ENCODE measurements around the gene FCHSD2.

DNA sequence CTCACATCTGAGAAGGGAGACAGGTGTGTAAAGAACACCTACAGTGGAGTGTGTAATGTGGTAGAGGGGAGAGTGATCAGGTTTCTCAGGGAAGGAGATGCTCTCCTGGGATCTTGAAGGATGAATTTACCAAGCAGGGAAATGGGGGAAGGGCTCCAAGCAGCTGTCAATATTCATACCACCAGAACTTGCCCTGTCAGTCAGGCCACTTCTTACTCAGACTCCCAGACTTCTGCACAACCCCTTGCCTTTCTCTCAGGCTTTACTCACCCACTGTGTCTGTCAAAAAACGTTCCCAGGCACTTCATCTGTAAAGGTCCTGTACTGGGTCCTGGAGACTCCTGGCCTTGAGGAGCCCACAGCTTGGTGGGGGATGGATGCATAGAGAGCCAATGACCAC, 14.0 kb upstream of the FCHSD2 start:
- TF ChIP-seq, protein P1, sequence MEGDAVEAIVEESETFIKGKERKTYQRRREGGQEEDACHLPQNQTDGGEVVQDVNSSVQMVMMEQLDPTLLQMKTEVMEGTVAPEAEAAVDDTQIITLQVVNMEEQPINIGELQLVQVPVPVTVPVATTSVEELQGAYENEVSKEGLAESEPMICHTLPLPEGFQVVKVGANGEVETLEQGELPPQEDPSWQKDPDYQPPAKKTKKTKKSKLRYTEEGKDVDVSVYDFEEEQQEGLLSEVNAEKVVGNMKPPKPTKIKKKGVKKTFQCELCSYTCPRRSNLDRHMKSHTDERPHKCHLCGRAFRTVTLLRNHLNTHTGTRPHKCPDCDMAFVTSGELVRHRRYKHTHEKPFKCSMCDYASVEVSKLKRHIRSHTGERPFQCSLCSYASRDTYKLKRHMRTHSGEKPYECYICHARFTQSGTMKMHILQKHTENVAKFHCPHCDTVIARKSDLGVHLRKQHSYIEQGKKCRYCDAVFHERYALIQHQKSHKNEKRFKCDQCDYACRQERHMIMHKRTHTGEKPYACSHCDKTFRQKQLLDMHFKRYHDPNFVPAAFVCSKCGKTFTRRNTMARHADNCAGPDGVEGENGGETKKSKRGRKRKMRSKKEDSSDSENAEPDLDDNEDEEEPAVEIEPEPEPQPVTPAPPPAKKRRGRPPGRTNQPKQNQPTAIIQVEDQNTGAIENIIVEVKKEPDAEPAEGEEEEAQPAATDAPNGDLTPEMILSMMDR (IDR thresholded peaks at IDR 0.05; ENCODE audit: insufficient read depth, low read depth, low read length): no peak
- no peak for TF ChIP-seq EZH2 (IDR thresholded peaks at IDR 0.05; ENCODE audit: insufficient read depth, low read length)

Data from astrocyte (in vitro differentiated cells and primary cell).